Measurements from ENCODE around the gene BMP8A.

GRCh38 chr1:39540504-39541031 lies 49.1 kb downstream of the BMP8A start:
- TF ChIP-seq, protein P1, sequence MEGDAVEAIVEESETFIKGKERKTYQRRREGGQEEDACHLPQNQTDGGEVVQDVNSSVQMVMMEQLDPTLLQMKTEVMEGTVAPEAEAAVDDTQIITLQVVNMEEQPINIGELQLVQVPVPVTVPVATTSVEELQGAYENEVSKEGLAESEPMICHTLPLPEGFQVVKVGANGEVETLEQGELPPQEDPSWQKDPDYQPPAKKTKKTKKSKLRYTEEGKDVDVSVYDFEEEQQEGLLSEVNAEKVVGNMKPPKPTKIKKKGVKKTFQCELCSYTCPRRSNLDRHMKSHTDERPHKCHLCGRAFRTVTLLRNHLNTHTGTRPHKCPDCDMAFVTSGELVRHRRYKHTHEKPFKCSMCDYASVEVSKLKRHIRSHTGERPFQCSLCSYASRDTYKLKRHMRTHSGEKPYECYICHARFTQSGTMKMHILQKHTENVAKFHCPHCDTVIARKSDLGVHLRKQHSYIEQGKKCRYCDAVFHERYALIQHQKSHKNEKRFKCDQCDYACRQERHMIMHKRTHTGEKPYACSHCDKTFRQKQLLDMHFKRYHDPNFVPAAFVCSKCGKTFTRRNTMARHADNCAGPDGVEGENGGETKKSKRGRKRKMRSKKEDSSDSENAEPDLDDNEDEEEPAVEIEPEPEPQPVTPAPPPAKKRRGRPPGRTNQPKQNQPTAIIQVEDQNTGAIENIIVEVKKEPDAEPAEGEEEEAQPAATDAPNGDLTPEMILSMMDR (IDR thresholded peaks at IDR 0.05; ENCODE audit: insufficient read depth, low read length), result no peak
- no peak for TF ChIP-seq POLR2AphosphoS5 (IDR thresholded peaks at IDR 0.05; ENCODE audit: low read depth)
- TF ChIP-seq GABPA (IDR thresholded peaks at IDR 0.05; ENCODE audit: low read depth), result no peak
- TF ChIP-seq, protein P2, sequence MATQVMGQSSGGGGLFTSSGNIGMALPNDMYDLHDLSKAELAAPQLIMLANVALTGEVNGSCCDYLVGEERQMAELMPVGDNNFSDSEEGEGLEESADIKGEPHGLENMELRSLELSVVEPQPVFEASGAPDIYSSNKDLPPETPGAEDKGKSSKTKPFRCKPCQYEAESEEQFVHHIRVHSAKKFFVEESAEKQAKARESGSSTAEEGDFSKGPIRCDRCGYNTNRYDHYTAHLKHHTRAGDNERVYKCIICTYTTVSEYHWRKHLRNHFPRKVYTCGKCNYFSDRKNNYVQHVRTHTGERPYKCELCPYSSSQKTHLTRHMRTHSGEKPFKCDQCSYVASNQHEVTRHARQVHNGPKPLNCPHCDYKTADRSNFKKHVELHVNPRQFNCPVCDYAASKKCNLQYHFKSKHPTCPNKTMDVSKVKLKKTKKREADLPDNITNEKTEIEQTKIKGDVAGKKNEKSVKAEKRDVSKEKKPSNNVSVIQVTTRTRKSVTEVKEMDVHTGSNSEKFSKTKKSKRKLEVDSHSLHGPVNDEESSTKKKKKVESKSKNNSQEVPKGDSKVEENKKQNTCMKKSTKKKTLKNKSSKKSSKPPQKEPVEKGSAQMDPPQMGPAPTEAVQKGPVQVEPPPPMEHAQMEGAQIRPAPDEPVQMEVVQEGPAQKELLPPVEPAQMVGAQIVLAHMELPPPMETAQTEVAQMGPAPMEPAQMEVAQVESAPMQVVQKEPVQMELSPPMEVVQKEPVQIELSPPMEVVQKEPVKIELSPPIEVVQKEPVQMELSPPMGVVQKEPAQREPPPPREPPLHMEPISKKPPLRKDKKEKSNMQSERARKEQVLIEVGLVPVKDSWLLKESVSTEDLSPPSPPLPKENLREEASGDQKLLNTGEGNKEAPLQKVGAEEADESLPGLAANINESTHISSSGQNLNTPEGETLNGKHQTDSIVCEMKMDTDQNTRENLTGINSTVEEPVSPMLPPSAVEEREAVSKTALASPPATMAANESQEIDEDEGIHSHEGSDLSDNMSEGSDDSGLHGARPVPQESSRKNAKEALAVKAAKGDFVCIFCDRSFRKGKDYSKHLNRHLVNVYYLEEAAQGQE (IDR thresholded peaks at IDR 0.05; ENCODE audit: insufficient replicate concordance, low read depth), result no peak
